Measurements from ENCODE around the gene GYPC. TPM values are rescaled to one million over a fixed set of nuclear protein-coding genes. Genes with fewer than 3 reads are reported as not detected.

The GYPC gene
- polyA plus RNA-seq, 1 donor (not counting 4 experiments of a cell fraction or from before 2014, with no cell fraction given), result not detected

DNA sequence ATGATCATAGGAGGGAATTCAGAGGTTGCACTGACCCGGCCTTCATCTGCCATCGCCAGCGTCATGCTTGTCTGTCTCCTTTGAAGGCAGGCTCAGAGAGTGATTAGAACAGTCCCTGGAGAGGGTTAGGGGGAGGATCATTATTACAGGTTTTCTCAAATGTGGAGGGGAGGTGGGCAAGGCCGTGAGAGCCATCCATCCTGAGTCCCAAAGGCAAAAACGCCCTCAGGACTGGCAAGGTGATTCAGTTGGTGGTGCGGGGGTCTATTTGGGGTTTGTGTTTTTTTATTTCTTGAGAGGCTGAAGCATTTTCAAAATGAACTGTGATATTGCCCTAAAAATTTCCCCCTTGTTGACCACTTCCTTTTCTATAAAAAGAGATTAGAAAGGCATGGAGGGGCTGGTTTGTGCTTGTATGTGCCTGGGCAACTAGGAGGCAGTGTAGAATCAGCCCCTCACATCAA is 39.3 kb upstream of the GYPC start:
- TF ChIP-seq EZH2 (IDR thresholded peaks at IDR 0.05; ENCODE audit: low read length), result no peak
- TF ChIP-seq, protein P1, sequence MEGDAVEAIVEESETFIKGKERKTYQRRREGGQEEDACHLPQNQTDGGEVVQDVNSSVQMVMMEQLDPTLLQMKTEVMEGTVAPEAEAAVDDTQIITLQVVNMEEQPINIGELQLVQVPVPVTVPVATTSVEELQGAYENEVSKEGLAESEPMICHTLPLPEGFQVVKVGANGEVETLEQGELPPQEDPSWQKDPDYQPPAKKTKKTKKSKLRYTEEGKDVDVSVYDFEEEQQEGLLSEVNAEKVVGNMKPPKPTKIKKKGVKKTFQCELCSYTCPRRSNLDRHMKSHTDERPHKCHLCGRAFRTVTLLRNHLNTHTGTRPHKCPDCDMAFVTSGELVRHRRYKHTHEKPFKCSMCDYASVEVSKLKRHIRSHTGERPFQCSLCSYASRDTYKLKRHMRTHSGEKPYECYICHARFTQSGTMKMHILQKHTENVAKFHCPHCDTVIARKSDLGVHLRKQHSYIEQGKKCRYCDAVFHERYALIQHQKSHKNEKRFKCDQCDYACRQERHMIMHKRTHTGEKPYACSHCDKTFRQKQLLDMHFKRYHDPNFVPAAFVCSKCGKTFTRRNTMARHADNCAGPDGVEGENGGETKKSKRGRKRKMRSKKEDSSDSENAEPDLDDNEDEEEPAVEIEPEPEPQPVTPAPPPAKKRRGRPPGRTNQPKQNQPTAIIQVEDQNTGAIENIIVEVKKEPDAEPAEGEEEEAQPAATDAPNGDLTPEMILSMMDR (optimal IDR thresholded peaks at IDR 0.05 in 1 of 3, IDR thresholded peaks at IDR 0.05 in 1 of 3, conservative IDR thresholded peaks at IDR 0.05 in 1 of 3; ENCODE audit: extremely low read depth in 1 of 3, insufficient read depth in 2 of 3, low read length in 3 of 3), result no peak
- DNase-seq (ENCODE audit: low read depth, low spot score), result no peak
- H3K4me1 ChIP-seq (ENCODE audit: control insufficient read depth, extremely low read depth, insufficient read depth, low read length), result no peaks in the 10 kb centered on the region
- no peak overlapping the region for H2AFZ ChIP-seq (ENCODE audit: control insufficient read depth, low read length)
- H3K9ac ChIP-seq (ENCODE audit: control insufficient read depth, extremely low read depth, insufficient read depth, low read length), result no peak overlapping the region
- H4K20me1 ChIP-seq (ENCODE audit: control insufficient read depth, extremely low read depth, insufficient read depth, low read length), result no peaks in the 10 kb centered on the region
- H3K36me3 ChIP-seq (ENCODE audit: control insufficient read depth in 2 of 2, extremely low read depth in 1 of 2, insufficient read depth in 2 of 2, low read length in 2 of 2), result no peaks in the 10 kb centered on the region
- no peak for FAIRE-seq
- no peaks in the 10 kb centered on the region for H3K9me1 ChIP-seq (ENCODE audit: control insufficient read depth, extremely low read depth, insufficient read depth, low read length)
- H3K79me2 ChIP-seq (ENCODE audit: control insufficient read depth, insufficient read depth, low read length), result no peaks in the 10 kb centered on the region
- H3K9me3 ChIP-seq (ENCODE audit: control insufficient read depth, low read depth, low read length), result peaks cover 5% of the 10 kb centered on the region
- H3K27me3 ChIP-seq (ENCODE audit: control insufficient read depth, extremely low read depth, insufficient read depth, low read length), result no peaks in the 10 kb centered on the region
- no peak overlapping the region for H3K4me3 ChIP-seq (ENCODE audit: control insufficient read depth in 2 of 3, extremely low read depth in 1 of 3, insufficient read depth in 2 of 3, low read depth in 1 of 3, low read length in 3 of 3)
- dilution Hi-C loops (cut with MboI; ENCODE audit: extremely low pct_ligation_motif_present, low sequenced_read_pairs), result no loop called here
- no peak overlapping the region for H3K4me2 ChIP-seq (ENCODE audit: control insufficient read depth, extremely low read depth, insufficient read depth, low read depth, low read length)
- H3K27ac ChIP-seq (ENCODE audit: control insufficient read depth, insufficient read depth, low read length), result no peak overlapping the region

GRCh38 chr2:126620302-126620701 is 35.7 kb upstream of the GYPC start:
- TF ChIP-seq, protein P1 (optimal IDR thresholded peaks at IDR 0.05 in 1 of 3, IDR thresholded peaks at IDR 0.05 in 1 of 3, conservative IDR thresholded peaks at IDR 0.05 in 1 of 3; ENCODE audit: extremely low read depth in 1 of 3, insufficient read depth in 2 of 3, low read length in 3 of 3), result no peak
- no peak for TF ChIP-seq EZH2 (IDR thresholded peaks at IDR 0.05; ENCODE audit: low read length)
- no peak for DNase-seq (ENCODE audit: low read depth, low spot score)
- Histone ChIP-seq H3K27ac (ENCODE audit: control insufficient read depth, insufficient read depth, low read length) (no peak overlapping the region), H3K36me3 (ENCODE audit: control insufficient read depth in 2 of 2, extremely low read depth in 1 of 2, insufficient read depth in 2 of 2, low read length in 2 of 2) (no peaks in the 10 kb centered on the region), H3K9ac (ENCODE audit: control insufficient read depth, extremely low read depth, insufficient read depth, low read length) (no peak overlapping the region), H3K4me3 (ENCODE audit: control insufficient read depth in 2 of 3, extremely low read depth in 1 of 3, insufficient read depth in 2 of 3, low read depth in 1 of 3, low read length in 3 of 3) (no peak overlapping the region), H3K79me2 (ENCODE audit: control insufficient read depth, insufficient read depth, low read length) (no peaks in the 10 kb centered on the region), H2AFZ (ENCODE audit: control insufficient read depth, low read length) (no peak overlapping the region), H3K4me1 (ENCODE audit: control insufficient read depth, extremely low read depth, insufficient read depth, low read length) (no peaks in the 10 kb centered on the region), H3K9me1 (ENCODE audit: control insufficient read depth, extremely low read depth, insufficient read depth, low read length) (no peaks in the 10 kb centered on the region), H4K20me1 (ENCODE audit: control insufficient read depth, extremely low read depth, insufficient read depth, low read length) (no peaks in the 10 kb centered on the region), H3K4me2 (ENCODE audit: control insufficient read depth, extremely low read depth, insufficient read depth, low read depth, low read length) (no peak overlapping the region), H3K9me3 (ENCODE audit: control insufficient read depth, low read depth, low read length) (peaks cover 5% of the 10 kb centered on the region), H3K27me3 (ENCODE audit: control insufficient read depth, extremely low read depth, insufficient read depth, low read length) (no peaks in the 10 kb centered on the region)
- dilution Hi-C loops (cut with MboI; ENCODE audit: extremely low pct_ligation_motif_present, low sequenced_read_pairs), result no loop called here
- no peak for FAIRE-seq

Measured in keratinocyte (primary cell).